K562 (cell line): ENCODE data around the gene C8A. TPM values are rescaled to one million over a fixed set of nuclear protein-coding genes. Genes with fewer than 3 reads are reported as not detected.

Experiments
- FOXJ2 ChIP-seq: fragments of 200-800 bp; sonication (Bioruptor generic); IDR thresholded peaks from 2 replicates; pipeline ENCODE4 v1.6.1; 2016; ENCODE audit warnings: missing genetic modification characterization, missing compliant biosample characterization
- SAFB ChIP-seq: fragments of 200-400 bp; formaldehyde crosslinking; IDR thresholded peaks from 2 replicates; pipeline ENCODE4 v1.6.1; 2017; ENCODE audit warnings: low read depth, low read length, borderline replicate concordance
- TAF15 ChIP-seq: fragments of 200-400 bp; formaldehyde crosslinking; IDR thresholded peaks from 2 replicates; pipeline ENCODE4 v1.6.1; 2017; ENCODE audit warnings: mild to moderate bottlenecking, low read depth, low read length, moderate library complexity
- TGIF2 ChIP-seq: sonication (generic); formaldehyde crosslinking; IDR thresholded peaks from 2 replicates; pipeline ENCODE4 v1.8.1; 2022; ENCODE audit warnings: mild to moderate bottlenecking, missing genetic modification reagents, moderate library complexity
- ZNF780A ChIP-seq: fragments of 250-450 bp; sonication (Bioruptor Pico); IDR thresholded peaks from 2 replicates; pipeline ENCODE4 v1.5.0; 2021; ENCODE audit warnings: mild to moderate bottlenecking
- polyA plus RNA-seq, 8 experiments: library from polyadenylated mRNA; depleted of rRNA in 4 of 8; stranded (reverse) in 5 of 8; unstranded in 3 of 8; fragments of >200 nt; fragmentation: Nextera tagmentation in 2 of 8; fragmentation: Illumina TruSeq in 1 of 8; extraction: Ambion mirVana in 2 of 8; extraction: Trizol in 1 of 8; gene quantifications; 2 replicates each; pipeline versions ENCODE4 v1.2.1 to v1.2.3, GENCODE V29; 2011 to 2014; ENCODE audit warnings: inconsistent platforms in 1 of 8, missing spikeins in 1 of 8
- total RNA-seq, 7 experiments: library from RNA; depleted of rRNA in 6 of 7; stranded (reverse); fragments of >200 nt in 6 of 7; fragmentation: Illumina TruSeq in 2 of 7; extraction: Trizol in 2 of 7; gene quantifications; 2 replicates each; pipeline versions ENCODE4 v1.2.1 to v1.2.3, GENCODE V29; 2011 to 2021; ENCODE audit warnings: low replicate concordance in 1 of 7
- TF ChIP-seq, protein P1 (sequence below), 2 experiments: fragments of 450-650 bp in 1 of 2; sonication (generic) in 1 of 2; formaldehyde crosslinking in 1 of 2; IDR thresholded peaks; 2 replicates each; pipeline versions ENCODE4 v1.7.1 to v1.9.0; 2016 to 2022; ENCODE audit warnings: inconsistent platforms in 1 of 2, mild to moderate bottlenecking in 1 of 2, missing genetic modification reagents in 1 of 2
- TF ChIP-seq, protein P2 (sequence below): sonication (generic); formaldehyde crosslinking; IDR thresholded peaks from 2 replicates; pipeline ENCODE4 v1.8.0; 2022; ENCODE audit warnings: missing genetic modification reagents, mild to moderate bottlenecking, borderline replicate concordance
- TF ChIP-seq, protein P3 (sequence below), 2 experiments: fragments of 450-650 bp; conservative IDR thresholded peaks; 2 replicates each; pipeline ENCODE4 v1.6.1; 2017; ENCODE audit warnings: mild to moderate bottlenecking in 2 of 2, moderate library complexity in 2 of 2
- TF ChIP-seq, protein P4 (sequence below): fragments of 450-650 bp; IDR thresholded peaks from 2 replicates; pipeline ENCODE4 v1.6.1; 2016; ENCODE audit warnings: low read depth, mild to moderate bottlenecking, moderate library complexity
- TF ChIP-seq, protein P5 (sequence below): fragments of 450-650 bp; formaldehyde crosslinking; IDR thresholded peaks from 2 replicates; pipeline ENCODE4 v1.4.0; 2022; ENCODE audit warnings: missing genetic modification characterization

The C8A gene
- total and polyA plus RNA-seq, 9 of the 15 experiments (the other 6 are each of a cell fraction or from before 2014, with no cell fraction given): 0.09 TPM; not detected in 8

DNA sequence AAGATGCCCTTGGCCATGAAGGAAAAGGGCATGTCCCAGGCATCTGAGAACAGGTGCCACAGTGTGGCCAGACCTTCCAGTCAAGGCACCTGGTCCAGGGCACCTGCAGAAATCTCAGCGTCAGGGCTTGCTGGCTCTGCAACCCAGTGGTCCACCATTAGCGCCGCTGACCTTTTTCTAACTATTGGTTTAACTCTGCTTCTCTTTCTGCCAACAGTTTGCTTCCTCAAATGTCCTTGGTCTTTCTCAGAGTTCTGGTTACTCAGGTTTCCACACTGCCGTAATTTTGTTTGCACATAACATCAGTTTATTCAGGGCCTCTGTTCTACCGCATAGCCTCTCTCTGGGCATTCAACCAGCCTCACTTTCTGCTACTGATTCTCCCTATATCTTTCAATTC is 18.9 kb upstream of the C8A start (continued):
- TF ChIP-seq, protein P1, sequence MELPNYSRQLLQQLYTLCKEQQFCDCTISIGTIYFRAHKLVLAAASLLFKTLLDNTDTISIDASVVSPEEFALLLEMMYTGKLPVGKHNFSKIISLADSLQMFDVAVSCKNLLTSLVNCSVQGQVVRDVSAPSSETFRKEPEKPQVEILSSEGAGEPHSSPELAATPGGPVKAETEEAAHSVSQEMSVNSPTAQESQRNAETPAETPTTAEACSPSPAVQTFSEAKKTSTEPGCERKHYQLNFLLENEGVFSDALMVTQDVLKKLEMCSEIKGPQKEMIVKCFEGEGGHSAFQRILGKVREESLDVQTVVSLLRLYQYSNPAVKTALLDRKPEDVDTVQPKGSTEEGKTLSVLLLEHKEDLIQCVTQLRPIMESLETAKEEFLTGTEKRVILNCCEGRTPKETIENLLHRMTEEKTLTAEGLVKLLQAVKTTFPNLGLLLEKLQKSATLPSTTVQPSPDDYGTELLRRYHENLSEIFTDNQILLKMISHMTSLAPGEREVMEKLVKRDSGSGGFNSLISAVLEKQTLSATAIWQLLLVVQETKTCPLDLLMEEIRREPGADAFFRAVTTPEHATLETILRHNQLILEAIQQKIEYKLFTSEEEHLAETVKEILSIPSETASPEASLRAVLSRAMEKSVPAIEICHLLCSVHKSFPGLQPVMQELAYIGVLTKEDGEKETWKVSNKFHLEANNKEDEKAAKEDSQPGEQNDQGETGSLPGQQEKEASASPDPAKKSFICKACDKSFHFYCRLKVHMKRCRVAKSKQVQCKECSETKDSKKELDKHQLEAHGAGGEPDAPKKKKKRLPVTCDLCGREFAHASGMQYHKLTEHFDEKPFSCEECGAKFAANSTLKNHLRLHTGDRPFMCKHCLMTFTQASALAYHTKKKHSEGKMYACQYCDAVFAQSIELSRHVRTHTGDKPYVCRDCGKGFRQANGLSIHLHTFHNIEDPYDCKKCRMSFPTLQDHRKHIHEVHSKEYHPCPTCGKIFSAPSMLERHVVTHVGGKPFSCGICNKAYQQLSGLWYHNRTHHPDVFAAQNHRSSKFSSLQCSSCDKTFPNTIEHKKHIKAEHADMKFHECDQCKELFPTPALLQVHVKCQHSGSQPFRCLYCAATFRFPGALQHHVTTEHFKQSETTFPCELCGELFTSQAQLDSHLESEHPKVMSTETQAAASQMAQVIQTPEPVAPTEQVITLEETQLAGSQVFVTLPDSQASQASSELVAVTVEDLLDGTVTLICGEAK (IDR thresholded peaks at IDR 0.05): no peak
- TF ChIP-seq, protein P1 (CRISPR knock-in tag; IDR thresholded peaks at IDR 0.05): no peak
- TF ChIP-seq SAFB (no peak), TGIF2 (no peak), TAF15 (no peak), ZNF780A (CRISPR knock-in tag) (no peak), FOXJ2 (no peak)
- TF ChIP-seq, protein P2, sequence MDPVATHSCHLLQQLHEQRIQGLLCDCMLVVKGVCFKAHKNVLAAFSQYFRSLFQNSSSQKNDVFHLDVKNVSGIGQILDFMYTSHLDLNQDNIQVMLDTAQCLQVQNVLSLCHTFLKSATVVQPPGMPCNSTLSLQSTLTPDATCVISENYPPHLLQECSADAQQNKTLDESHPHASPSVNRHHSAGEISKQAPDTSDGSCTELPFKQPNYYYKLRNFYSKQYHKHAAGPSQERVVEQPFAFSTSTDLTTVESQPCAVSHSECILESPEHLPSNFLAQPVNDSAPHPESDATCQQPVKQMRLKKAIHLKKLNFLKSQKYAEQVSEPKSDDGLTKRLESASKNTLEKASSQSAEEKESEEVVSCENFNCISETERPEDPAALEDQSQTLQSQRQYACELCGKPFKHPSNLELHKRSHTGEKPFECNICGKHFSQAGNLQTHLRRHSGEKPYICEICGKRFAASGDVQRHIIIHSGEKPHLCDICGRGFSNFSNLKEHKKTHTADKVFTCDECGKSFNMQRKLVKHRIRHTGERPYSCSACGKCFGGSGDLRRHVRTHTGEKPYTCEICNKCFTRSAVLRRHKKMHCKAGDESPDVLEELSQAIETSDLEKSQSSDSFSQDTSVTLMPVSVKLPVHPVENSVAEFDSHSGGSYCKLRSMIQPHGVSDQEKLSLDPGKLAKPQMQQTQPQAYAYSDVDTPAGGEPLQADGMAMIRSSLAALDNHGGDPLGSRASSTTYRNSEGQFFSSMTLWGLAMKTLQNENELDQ (CRISPR knock-in tag): no peak
- TF ChIP-seq, protein P3, sequence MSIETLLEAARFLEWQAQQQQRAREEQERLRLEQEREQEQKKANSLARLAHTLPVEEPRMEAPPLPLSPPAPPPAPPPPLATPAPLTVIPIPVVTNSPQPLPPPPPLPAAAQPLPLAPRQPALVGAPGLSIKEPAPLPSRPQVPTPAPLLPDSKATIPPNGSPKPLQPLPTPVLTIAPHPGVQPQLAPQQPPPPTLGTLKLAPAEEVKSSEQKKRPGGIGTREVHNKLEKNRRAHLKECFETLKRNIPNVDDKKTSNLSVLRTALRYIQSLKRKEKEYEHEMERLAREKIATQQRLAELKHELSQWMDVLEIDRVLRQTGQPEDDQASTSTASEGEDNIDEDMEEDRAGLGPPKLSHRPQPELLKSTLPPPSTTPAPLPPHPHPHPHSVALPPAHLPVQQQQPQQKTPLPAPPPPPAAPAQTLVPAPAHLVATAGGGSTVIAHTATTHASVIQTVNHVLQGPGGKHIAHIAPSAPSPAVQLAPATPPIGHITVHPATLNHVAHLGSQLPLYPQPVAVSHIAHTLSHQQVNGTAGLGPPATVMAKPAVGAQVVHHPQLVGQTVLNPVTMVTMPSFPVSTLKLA (conservative IDR thresholded peaks at IDR 0.05): no peak
- TF ChIP-seq, protein P4, sequence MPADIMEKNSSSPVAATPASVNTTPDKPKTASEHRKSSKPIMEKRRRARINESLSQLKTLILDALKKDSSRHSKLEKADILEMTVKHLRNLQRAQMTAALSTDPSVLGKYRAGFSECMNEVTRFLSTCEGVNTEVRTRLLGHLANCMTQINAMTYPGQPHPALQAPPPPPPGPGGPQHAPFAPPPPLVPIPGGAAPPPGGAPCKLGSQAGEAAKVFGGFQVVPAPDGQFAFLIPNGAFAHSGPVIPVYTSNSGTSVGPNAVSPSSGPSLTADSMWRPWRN: no peak
- TF ChIP-seq, protein P5, sequence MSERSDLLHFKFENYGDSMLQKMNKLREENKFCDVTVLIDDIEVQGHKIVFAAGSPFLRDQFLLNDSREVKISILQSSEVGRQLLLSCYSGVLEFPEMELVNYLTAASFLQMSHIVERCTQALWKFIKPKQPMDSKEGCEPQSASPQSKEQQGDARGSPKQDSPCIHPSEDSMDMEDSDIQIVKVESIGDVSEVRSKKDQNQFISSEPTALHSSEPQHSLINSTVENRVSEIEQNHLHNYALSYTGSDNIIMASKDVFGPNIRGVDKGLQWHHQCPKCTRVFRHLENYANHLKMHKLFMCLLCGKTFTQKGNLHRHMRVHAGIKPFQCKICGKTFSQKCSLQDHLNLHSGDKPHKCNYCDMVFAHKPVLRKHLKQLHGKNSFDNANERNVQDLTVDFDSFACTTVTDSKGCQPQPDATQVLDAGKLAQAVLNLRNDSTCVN (CRISPR knock-in tag): no peak
